HG03280 (cell line): ENCODE measurements around the gene CELA2A.

ENCODE experiments used
- ATAC-seq: cut with Tn5 transposase; IDR thresholded peaks from one replicate; pipeline ENCODE4 v1.9.1; 2021; ENCODE audit warnings: mild to moderate bottlenecking, moderate library complexity; ENCODE audit not compliant: unreplicated experiment

Gene CELA2A

DNA sequence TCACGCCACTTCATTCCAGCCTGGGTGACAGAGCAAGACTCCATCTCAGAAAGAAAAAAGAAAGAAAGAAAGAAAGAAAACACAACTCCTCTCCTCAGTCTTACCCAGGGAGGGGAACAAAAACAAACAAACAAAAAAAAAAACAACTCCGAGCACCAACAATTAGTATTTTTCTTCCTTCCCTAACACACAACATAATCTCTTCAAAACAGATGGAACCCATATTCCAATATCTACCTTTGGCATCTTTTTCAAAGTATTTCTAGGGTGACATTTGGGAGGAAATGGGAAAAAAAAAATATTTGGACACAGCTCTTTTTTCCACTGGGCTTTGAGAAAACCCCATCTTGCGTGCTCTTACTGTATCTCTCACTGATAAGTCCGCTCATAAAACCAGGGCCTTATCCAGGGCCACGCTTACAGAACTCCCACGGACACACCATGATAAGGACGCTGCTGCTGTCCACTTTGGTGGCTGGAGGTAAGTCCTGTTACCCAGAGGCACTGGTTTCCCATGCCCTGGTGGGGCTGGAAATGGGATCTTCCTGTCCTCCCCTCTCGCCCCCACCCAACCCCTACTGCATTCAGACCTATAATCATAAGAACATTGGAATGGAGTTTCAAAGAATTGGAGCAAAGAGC lies at the start of gene CELA2A:
Gene CELA2A, plus strand, starts transcription at position 420 of the 642 bp plus-strand sequence. Its CDS starts 22 bp downstream, at position 442.
- no peak for ATAC-seq

DNA sequence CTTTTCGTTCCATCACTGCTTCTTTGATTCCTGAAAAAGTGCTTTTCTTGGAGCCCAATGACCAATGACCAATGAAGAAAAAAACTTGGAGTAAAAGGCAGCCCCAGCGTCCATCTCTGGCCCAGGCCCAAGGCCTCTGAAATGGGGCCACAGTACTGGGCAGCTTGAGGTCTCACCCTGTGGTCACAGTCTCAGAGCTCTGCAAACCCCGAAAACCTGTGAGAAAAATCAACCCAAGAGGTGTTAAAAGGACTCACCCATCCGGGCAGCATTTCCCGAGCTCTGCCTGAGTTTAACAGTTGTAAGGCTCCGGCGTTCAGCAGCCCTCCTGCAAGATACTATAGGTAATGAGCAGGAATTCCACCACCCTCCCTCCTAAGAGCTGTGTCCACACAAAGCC lies 49.0 kb upstream of the CELA2A start:
- no peak for ATAC-seq

- ATAC-seq: no peak
Measured at GRCh38 chr1:15408890-15409387, 47.6 kb upstream of the CELA2A start.

DNA sequence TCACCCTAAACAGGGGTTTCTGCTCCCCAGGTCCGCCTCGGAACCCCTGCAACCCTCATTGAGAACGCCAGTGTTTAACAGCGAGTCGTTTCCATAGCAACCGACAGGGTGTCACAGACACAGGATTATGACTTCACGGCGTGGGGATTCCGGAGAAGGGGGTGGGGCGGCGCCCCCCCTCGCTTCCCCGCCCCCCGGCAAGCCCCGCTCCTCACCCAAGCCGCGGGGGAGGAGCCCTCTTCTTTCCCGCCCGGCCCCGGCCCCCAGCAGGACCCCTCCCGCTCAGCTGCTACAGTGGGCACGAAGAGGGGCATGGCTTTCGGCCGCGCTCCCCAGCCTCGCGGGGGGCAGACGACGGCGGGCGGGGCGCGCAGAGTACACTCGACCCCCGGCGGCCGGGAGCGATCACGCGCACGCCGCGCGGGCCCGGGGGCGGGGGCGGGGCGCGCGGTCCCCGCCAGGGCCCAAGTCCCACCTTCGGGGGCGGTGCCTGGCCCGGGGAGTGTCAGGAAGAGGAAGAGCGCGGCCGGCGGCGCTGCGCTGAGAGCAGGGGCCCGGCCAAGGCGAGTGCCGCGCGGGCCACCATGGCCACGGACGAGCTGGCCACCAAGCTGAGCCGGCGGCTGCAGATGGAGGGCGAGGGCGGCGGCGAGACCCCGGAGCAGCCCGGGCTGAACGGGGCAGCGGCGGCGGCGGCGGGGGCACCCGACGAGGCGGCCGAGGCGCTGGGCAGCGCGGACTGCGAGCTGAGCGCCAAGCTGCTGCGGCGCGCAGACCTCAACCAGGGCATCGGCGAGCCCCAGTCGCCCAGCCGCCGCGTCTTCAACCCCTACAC lies 46.9 kb upstream of the CELA2A start, which contains the start of gene EFHD2:
Gene EFHD2, plus strand, starts transcription at position 501 of the 835 bp plus-strand sequence. Its CDS starts 84 bp downstream, at position 585.
- ATAC-seq: peak; percentile 76

GRCh38 chr1:15410223-15410883 lies 46.2 kb upstream of the CELA2A start:
- no peak for ATAC-seq

DNA sequence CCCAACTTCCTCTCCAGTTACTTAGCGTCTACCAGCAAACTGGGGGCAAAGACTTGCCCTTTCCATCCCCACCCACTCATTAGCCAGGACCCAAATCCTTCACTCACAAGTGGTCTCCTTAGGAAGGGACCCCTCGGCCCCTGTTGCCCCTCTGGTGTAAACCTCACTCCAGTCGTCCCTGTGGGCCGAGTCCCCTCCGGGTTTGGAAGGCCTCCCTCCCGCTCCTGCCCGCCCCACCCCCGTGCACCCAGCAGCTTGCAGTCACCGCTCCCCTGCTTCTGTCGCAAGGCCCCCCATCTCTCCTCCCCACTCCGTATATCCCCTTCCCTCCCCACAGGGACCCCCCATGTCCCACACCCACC lies 45.7 kb upstream of the CELA2A start:
- ATAC-seq: no peak

DNA sequence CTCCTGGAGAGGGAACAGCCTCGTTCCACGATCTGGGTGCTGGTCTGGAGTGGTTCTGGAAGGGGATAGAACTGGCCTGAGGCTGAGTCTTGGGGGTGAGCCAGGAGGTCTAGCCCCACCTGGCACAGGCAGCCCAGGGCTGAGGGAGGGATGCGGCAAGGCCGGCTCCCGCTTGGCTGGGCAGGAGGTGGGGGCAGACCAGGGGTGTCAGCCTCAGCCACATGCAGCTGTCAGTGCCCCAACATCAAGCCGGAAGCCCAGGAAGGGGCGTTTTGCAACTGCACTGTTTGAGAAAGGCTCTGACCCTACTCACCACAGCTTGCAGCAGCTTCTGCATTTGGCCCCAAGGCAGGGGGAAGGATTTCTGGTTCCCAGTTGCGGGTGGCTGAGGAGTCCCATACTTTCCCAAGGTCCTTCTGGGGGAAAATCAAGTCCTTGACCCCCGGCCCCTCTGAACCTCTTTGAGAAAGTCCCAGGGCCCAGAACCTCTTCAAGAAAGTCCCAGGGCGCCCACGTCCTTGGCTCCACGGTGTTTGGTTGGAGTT lies 44.9 kb upstream of the CELA2A start:
- ATAC-seq: peak; percentile 41

DNA sequence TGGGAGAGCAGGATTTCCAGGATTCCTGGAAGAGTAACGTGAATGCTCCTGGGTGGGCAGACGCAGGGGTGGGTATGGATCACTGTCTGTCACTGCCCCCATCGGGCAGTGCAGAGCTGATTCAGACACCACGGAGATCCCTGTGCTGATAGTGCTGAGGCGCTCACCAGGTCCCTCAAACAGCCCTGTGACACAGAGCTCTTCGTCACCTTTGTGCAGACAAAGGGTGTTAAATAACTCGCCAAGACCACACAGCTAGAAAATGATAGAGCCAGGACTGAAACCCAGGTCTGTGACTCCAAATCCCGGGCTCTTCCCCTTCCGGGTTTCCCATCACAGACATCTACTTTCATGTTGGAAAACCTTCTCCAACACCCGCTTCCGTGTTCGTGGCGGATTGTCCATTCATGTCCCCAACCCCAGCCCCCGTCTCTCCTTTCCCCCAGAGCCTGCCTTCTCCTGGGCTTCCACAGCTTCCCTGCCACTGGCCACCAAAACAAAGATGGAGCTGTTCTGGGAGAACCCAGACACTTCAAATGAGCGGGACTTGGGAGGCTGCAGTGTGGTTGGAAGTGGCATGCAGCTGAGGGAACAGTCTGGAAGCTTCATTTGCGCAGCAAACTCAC lies 44.2 kb upstream of the CELA2A start:
- no peak for ATAC-seq

DNA sequence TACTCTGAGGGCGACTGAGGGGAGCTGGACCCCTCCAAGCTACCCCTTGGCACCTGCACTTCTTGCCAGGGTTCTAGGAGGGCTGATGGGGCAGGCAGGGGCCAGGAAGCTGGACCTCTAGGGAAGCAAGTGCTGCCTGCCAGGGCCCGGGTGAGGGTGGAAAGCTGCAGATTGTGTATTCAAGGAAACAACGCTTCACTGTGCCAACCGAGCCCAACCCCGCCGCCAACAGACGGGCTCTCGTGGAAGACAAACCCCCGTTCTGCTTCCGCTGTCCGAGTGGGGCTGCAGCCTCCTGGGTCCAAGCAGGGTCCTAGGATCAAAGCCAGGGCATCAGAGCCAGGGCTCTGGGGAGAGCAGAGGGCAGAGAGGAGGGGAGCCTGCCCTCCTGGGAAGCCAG lies 43.7 kb upstream of the CELA2A start:
- no peak for ATAC-seq

DNA sequence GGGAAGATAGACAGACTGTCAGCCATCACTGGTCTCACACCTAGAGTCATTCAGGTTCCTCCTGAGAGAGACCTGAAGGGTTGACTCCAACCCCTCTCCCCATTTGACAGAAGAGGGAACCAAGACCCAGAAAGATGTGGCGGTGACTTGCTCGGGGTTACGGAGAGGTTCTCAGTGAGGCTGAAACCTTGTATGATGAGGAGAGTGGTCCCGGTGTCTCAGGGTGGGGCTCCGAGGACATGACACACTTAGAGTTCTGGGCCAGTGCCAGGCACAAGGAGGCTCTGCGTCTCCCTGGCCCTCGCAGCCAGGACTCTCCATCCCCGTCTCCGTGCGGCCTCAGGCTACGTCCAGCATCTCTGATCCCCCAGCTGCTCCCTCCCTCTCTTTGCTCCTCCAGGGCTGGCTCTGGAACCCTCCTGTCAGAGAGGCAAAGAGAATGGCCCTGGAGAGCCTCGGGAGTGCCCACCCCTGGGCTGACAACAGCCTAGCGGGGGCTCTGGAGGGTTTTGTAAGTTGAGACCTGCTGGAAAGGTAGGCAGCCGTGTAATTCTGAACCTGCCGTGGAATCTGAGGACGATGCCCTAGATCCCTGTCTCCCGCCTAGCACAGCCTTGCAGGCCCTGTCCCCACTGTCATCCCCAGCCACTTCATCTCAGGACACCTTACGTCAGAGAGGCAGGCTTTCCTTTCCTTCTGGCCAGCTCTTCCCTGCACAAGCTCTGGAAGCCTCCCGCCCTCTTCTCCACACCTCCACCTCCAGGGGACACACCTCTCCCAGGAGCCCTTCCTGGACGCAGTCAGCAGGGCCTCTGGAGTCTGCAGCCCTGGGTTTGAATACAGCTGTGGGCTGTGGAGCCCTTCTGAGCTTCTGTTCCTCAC lies 42.7 kb upstream of the CELA2A start:
- ATAC-seq: no peak

- ATAC-seq: no peak
Measured at GRCh38 chr1:15414445-15414983, 42.0 kb upstream of the CELA2A start.

- no peak for ATAC-seq
Measured at GRCh38 chr1:15417059-15417934, 39.2 kb upstream of the CELA2A start.

DNA sequence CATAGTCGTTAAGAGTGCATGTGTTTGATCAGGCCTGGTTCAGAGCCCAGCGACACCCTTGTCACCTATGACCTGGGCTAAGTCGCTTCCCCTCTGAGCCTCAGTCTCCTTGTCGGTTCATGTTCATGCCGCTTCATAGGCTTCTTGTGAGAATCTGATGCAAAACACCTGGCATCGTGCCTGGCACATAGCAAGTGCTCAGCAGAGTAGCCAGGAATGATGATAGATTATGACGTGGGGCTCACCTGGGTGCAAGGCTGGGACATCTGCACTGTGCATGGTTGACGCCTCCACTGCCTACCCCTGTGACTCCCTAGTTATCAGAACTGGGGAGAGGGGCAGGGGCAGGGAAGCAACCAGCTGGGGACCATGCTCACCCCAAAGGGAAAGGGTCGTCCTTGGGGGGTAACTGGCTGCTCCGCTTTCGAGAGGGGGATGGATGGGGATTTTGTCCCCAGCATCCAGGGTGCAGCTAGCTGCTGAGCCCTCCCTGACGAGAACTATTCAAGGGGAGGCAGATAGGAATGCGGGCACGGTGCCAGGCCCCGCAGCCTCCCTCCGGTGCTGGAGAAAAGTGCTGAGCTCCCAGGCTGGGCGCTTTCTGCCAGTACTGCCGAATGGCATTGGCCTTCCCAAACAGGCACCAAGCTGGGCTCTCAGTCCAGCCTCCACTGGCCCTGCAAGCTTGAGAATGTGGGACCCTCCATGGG lies 37.6 kb upstream of the CELA2A start:
- no peak for ATAC-seq

DNA sequence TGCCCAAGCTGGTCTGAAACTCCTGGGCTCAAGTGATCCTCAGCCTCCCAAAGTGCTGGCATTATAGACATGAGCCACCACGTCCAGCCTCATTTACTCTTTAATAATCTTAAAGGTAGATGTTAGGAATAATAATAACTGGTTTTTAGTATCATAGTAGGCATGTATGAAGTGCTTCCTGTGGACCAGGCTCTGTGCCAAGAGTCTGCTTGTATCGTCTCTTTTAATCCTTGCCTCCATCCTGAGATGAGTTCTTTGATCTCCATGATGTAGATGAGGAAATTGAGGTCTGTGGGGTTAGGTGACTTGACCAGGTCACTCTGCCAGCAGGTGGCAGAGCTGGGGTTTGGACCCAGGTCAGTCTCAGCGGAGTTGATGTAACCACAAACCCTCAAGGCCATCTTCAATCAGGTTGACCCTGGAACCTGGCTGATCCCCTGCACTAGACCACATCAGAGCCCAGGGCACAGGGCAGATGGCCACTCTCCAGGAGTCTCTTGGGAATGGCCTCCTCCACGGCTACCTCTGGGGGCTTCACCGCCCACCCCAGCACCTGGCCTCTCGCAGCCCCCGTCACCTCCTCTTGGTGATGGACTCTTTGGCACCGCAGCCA lies 35.6 kb upstream of the CELA2A start:
- no peak for ATAC-seq

DNA sequence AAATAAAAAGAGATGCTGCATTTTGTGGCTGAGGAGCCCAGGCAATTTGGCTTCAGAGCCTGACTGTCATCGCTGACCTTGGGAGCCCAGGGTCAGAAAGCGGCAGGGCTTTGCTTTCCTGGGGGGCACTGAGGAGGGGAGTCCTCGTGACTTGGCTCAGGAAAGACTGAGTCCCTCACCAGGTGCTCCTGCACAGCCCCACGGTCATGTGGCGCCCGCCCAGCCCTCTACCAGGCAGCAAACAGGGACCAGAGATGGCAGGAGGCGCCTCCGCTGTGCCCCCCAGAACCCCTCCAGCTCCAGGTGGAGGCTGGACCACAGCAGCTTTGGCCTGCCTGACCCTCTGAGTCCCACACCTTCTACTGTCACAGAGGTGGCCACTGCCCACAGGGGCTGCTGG lies 33.7 kb upstream of the CELA2A start:
- ATAC-seq: no peak

DNA sequence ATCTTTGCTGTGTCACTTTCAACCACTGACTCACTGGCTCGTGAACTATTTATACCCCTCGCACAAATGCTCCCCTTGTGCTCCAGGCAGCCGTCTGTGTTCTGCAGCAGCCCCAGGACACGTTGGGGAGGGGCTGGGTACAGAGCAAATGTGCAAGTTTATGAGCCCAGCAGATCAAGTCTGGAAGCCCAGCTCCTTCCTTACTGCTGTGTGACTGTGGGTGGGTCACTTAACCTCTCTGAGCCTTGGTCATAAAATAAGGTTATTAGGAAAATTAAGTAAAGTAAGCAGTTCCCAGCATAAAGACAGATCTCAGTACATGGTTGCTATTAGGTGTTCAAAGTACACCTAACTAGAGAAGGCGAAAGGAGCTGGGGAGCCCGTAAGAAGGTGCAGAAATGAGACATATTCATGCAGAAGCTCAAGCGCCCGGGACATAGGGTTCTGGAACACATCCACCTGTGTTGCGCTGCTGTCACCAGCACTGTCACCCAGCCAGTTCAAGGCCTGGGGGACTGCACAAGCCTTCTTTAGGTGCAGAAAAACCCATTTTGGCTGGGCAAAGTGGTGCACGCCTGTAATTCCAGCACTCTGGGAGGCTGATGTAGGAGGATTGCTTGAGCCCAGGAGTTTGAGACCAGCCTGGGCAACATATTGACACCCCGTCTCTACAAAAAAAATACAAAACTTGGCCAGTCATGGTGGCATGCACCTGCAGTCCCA lies 33.0 kb upstream of the CELA2A start:
- ATAC-seq: no peak

DNA sequence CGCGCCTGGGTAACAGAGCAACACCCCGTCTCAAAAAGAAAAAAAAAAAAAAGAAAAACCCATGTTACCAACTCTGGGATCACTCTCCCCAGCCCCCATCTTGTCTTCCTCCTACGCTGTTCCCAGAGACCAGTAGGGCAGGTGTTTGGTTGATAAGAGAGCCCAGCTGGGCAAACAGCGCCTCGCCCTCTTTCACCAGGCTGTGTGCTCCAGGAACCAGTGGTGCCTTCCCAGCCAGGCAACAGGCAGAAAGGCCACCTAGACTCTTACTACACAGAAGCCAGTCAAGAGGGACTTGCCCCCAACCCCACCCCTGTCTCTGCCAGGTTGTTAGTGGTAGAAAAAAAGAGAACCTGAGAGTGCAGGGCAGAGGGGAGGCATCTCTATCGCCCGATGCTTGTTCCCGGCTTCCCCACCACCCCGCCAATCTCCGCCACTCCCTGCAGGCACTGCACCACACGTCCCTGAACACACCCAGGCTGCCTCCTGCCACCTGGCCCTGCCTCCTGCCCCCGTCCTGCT lies 32.3 kb upstream of the CELA2A start:
- no peak for ATAC-seq
